Neural crest cell (in vitro differentiated cells): ENCODE results near the gene ZCCHC24. TPM values are rescaled to one million over a fixed set of nuclear protein-coding genes. Genes with fewer than 3 reads are reported as not detected.

ENCODE experiments used
- DNase-seq: peaks from one replicate; pipeline ENCODE4 v3.0.0; 2021; ENCODE audit warnings: low read depth, mixed read lengths, low spot score
- H3K27ac Mint-ChIP-seq: one replicate; pipeline ENCODE4 v1.8.0; 2021; ENCODE audit warnings: mild to moderate bottlenecking, mixed read lengths; ENCODE audit not compliant: unreplicated experiment
- H3K27me3 Mint-ChIP-seq: 2 replicates; pipeline ENCODE4 v1.8.0; 2021; ENCODE audit warnings: low read depth, mild to moderate bottlenecking, mixed read lengths
- H3K36me3 Mint-ChIP-seq: 2 replicates; pipeline ENCODE4 v1.8.0; 2021; ENCODE audit warnings: low read depth, mild to moderate bottlenecking, mixed read lengths
- H3K4me1 Mint-ChIP-seq: 2 replicates; pipeline ENCODE4 v1.8.0; 2021; ENCODE audit warnings: mixed read lengths
- H3K4me3 Mint-ChIP-seq: one replicate; pipeline ENCODE4 v1.8.0; 2021; ENCODE audit warnings: mild to moderate bottlenecking, mixed read lengths
- H3K9me3 Mint-ChIP-seq: 2 replicates; pipeline ENCODE4 v1.8.0; 2021; ENCODE audit warnings: mixed read lengths
- total RNA-seq: library from RNA; stranded (reverse); gene quantifications from 2 replicates; pipeline ENCODE4 v1.2.1, GENCODE V29; 2021
- TF ChIP-seq, protein P1 (sequence below): fragments of 200-600 bp; sonication (generic); conservative IDR thresholded peaks from 2 replicates; pipeline ENCODE4 v1.5.0; 2021; ENCODE audit warnings: antibody characterized with exemption, mild to moderate bottlenecking

Gene ZCCHC24
- total RNA-seq, 1 donor from 2014 or later: 26.5 TPM

GRCh38 chr10:79457256-79457785, 11.9 kb upstream of the ZCCHC24 start:
- Mint-ChIP-seq H3K36me3 (no peaks in the 10 kb centered on the region), H3K4me1 (peaks cover 6% of the 10 kb centered on the region)

GRCh38 chr10:79454259-79454658, 8.8 kb upstream of the ZCCHC24 start:
- H3K27me3 Mint-ChIP-seq: no peaks in the 10 kb centered on the region
- no peak overlapping the region for H3K27ac Mint-ChIP-seq

More at GRCh38 chr10:79457256-79457785, 11.9 kb upstream of the ZCCHC24 start:
- TF ChIP-seq, protein P1, sequence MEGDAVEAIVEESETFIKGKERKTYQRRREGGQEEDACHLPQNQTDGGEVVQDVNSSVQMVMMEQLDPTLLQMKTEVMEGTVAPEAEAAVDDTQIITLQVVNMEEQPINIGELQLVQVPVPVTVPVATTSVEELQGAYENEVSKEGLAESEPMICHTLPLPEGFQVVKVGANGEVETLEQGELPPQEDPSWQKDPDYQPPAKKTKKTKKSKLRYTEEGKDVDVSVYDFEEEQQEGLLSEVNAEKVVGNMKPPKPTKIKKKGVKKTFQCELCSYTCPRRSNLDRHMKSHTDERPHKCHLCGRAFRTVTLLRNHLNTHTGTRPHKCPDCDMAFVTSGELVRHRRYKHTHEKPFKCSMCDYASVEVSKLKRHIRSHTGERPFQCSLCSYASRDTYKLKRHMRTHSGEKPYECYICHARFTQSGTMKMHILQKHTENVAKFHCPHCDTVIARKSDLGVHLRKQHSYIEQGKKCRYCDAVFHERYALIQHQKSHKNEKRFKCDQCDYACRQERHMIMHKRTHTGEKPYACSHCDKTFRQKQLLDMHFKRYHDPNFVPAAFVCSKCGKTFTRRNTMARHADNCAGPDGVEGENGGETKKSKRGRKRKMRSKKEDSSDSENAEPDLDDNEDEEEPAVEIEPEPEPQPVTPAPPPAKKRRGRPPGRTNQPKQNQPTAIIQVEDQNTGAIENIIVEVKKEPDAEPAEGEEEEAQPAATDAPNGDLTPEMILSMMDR: no peak
- H3K27me3 Mint-ChIP-seq: no peaks in the 10 kb centered on the region
- H3K27ac Mint-ChIP-seq: no peak overlapping the region
- DNase-seq: no peak
- no peaks in the 10 kb centered on the region for H3K9me3 Mint-ChIP-seq
- H3K4me3 Mint-ChIP-seq: no peak overlapping the region

GRCh38 chr10:79453392-79453791, 8.0 kb upstream of the ZCCHC24 start:
- Mint-ChIP-seq H3K27me3 (no peaks in the 10 kb centered on the region), H3K27ac (no peak overlapping the region), H3K4me3 (no peak overlapping the region), H3K9me3 (peaks cover 2% of the 10 kb centered on the region), H3K36me3 (no peaks in the 10 kb centered on the region), H3K4me1 (peaks cover 34% of the 10 kb centered on the region)
- no peak for DNase-seq
- TF ChIP-seq, protein P1: no peak

More at GRCh38 chr10:79454259-79454658, 8.8 kb upstream of the ZCCHC24 start:
- DNase-seq: no peak
- Mint-ChIP-seq H3K36me3 (no peaks in the 10 kb centered on the region), H3K4me1 (peaks cover 27% of the 10 kb centered on the region), H3K9me3 (peaks cover 2% of the 10 kb centered on the region), H3K4me3 (no peak overlapping the region)
- TF ChIP-seq, protein P1: no peak

- Mint-ChIP-seq H3K9me3 (peaks cover 2% of the 10 kb centered on the region), H3K4me3 (peak overlapping the region; percentile 60), H3K27ac (peak overlapping the region; percentile 63), H3K36me3 (no peaks in the 10 kb centered on the region), H3K4me1 (peaks cover 40% of the 10 kb centered on the region), H3K27me3 (peaks cover 5% of the 10 kb centered on the region)
- no peak for DNase-seq
- TF ChIP-seq, protein P1: no peak
Measured at GRCh38 chr10:79452174-79452611, 6.8 kb upstream of the ZCCHC24 start.

DNA sequence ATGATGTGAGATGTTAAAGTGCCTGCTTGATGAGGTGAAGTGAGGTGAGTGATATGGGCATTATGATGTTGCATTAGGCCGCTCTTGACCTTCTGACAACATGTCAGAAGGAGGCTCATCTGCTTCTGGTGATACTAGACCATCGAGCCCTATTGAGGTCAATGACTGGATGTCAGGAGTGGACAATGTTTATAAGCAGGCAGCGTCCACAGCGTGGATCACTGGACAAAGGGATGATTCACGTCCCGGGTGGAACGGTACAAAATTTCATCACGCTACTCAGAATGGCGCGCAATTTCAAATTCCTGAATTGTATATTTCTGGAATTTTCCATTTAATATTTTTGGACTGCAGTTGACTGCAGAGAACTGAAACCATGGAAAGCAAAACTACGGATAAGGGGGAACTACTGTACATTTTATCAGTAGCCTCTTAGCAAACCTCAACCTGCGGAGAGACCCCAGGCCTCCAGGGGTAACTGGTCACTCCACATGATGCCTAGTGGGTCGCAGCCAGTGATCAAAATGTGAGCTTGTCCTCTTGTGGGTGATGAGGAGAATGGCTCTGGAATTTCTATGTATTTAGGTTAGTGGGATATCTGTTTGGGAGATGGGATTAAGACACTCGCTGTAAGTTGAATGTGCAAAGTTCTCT, 5.7 kb upstream of the ZCCHC24 start:
- H3K4me3 Mint-ChIP-seq: no peak overlapping the region
- H3K9me3 Mint-ChIP-seq: peaks cover 2% of the 10 kb centered on the region
- DNase-seq: no peak
- TF ChIP-seq, protein P1: no peak
- peaks cover 48% of the 10 kb centered on the region for H3K4me1 Mint-ChIP-seq
- peaks cover 10% of the 10 kb centered on the region for H3K27me3 Mint-ChIP-seq
- H3K27ac Mint-ChIP-seq: no peak overlapping the region
- H3K36me3 Mint-ChIP-seq: no peaks in the 10 kb centered on the region
